Transverse colon (tissue), 4 donors: ENCODE measurements around the gene TOGARAM2. TPM values are rescaled to one million over a fixed set of nuclear protein-coding genes. Genes with fewer than 3 reads are reported as not detected.

Source experiments
- DNase-seq: peaks from one replicate; pipeline ENCODE4 v3.0.0-alpha.2; 2019
- H3K27ac ChIP-seq, 4 donors: fragments of 200-600 bp; sonication (generic); 2 replicates each; pipeline ENCODE4 v1.5.1; 2016 to 2018; ENCODE audit warnings: inconsistent platforms in 4 of 4
- H3K27me3 ChIP-seq: fragments of 200-600 bp; sonication (generic); 2 replicates; pipeline ENCODE4 v1.5.1; 2017; ENCODE audit warnings: inconsistent platforms
- H3K36me3 ChIP-seq, 4 donors: fragments of 200-600 bp; sonication (generic); 2 replicates each; pipeline ENCODE4 v1.5.1; 2017 to 2019; ENCODE audit warnings: inconsistent platforms in 4 of 4
- H3K4me1 ChIP-seq, 4 donors: fragments of 200-600 bp; sonication (generic); 2 replicates each; pipeline ENCODE4 v1.5.1; 2017 to 2020; ENCODE audit warnings: inconsistent platforms in 4 of 4
- H3K4me3 ChIP-seq, 4 donors: fragments of 200-600 bp; sonication (generic); 1 replicate in 1 of 4; 2 replicates in 3 of 4; pipeline versions ENCODE4 v1.5.1 to v1.6.1; 2017 to 2019; ENCODE audit warnings: inconsistent platforms in 4 of 4
- H3K9me3 ChIP-seq, 2 donors: fragments of 200-600 bp; sonication (generic); 2 replicates each; pipeline ENCODE4 v1.5.1; 2017 to 2019; ENCODE audit warnings: inconsistent platforms in 2 of 2
- EP300 ChIP-seq: sonication (generic); formaldehyde crosslinking; IDR thresholded peaks from one replicate; pipeline ENCODE4 v1.6.1; 2017; ENCODE audit warnings: antibody characterized with exemption, low read depth
- POLR2A ChIP-seq: fragments of 450-650 bp; IDR thresholded peaks from one replicate; pipeline ENCODE4 v1.6.1; 2016; ENCODE audit warnings: antibody characterized with exemption, mild to moderate bottlenecking, moderate library complexity
- POLR2AphosphoS5 ChIP-seq, 3 donors: sonication (generic); formaldehyde crosslinking; IDR thresholded peaks; one replicate each; pipeline ENCODE4 v1.6.1; 2016; ENCODE audit warnings: antibody characterized with exemption in 3 of 3
- WGBS, 2 donors: methylation state at CpG; one replicate each; pipeline ENCODE4 v1.1.5; 2018; ENCODE audit warnings: low coverage in 1 of 2; 5-methylcytosine and 5-hydroxymethylcytosine counted together
- in situ Hi-C, 4 donors: fragments of 200-750 bp; cut with MboI; loops; one replicate each; pipeline versions ENCODE4 v1.15.0 to v1.15.1; 2017; ENCODE audit warnings: low sequenced_read_pairs in 3 of 4, low pct_ligation_motif_present in 1 of 4, low pct_unique_long_range_greater_than_20kb in 1 of 4
- intact Hi-C: fragments of 100-400 bp; cut with DNase I; formaldehyde crosslinking; loops from one replicate; pipeline ENCODE4 v1.15.1; 2023; ENCODE audit warnings: low total_unique reads
- total RNA-seq, 4 donors: library from RNA; depleted of rRNA; stranded (reverse); fragments of >200 nt; gene quantifications; one replicate each; pipeline ENCODE4 v1.1.0, GENCODE V29; 2016
- TF ChIP-seq, protein P1 (sequence below), 5 experiments: fragments of 200-600 bp in 3 of 5; fragments of 450-650 bp in 2 of 5; sonication (generic) in 3 of 5; IDR thresholded peaks; 1 replicate in 2 of 5; 2 replicates in 3 of 5; pipeline ENCODE4 v1.5.1; 2016 to 2017; ENCODE audit warnings: antibody characterized with exemption in 5 of 5, inconsistent platforms in 3 of 5, mild to moderate bottlenecking in 2 of 5, moderate library complexity in 1 of 5

TOGARAM2 gene
- total RNA-seq, 4 donors from 2014 or later: 0.79 to 7.1 (median 3.1) TPM; not detected in 1

GRCh38 chr2:28970464-28971160, 10.5 kb upstream of the TOGARAM2 start:
- H3K27me3 ChIP-seq: no peaks in the 10 kb centered on the region
- no peaks in the 10 kb centered on the region for H3K9me3 ChIP-seq
- H3K36me3 ChIP-seq: no peaks in the 10 kb centered on the region
- H3K4me3 ChIP-seq: no peak overlapping the region
- intact Hi-C loops (no loop called here), in situ Hi-C loops (loop anchor here in 3 of 4 donors (25.0 kb wide), 1 partner anchor 867 kb away; no protein-coding TSS in a partner anchor)
- WGBS, 2 donors: 73% methylated on average over 6 of the region's 6 CpGs; no CpG with 5 or more reads in 1 of the 2 donors
- H3K27ac ChIP-seq: no peak overlapping the region
- TF ChIP-seq POLR2A (no peak), EP300 (no peak), POLR2AphosphoS5 (IDR thresholded peaks at IDR 0.05) (no peak)
- TF ChIP-seq, protein P1, sequence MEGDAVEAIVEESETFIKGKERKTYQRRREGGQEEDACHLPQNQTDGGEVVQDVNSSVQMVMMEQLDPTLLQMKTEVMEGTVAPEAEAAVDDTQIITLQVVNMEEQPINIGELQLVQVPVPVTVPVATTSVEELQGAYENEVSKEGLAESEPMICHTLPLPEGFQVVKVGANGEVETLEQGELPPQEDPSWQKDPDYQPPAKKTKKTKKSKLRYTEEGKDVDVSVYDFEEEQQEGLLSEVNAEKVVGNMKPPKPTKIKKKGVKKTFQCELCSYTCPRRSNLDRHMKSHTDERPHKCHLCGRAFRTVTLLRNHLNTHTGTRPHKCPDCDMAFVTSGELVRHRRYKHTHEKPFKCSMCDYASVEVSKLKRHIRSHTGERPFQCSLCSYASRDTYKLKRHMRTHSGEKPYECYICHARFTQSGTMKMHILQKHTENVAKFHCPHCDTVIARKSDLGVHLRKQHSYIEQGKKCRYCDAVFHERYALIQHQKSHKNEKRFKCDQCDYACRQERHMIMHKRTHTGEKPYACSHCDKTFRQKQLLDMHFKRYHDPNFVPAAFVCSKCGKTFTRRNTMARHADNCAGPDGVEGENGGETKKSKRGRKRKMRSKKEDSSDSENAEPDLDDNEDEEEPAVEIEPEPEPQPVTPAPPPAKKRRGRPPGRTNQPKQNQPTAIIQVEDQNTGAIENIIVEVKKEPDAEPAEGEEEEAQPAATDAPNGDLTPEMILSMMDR (IDR thresholded peaks at IDR 0.05): no peak
- no peaks in the 10 kb centered on the region for H3K4me1 ChIP-seq
- DNase-seq: no peak

- TF ChIP-seq EP300: no peak
- TF ChIP-seq, protein P1 (IDR thresholded peaks at IDR 0.05): no peak
- TF ChIP-seq POLR2A: no peak
- TF ChIP-seq POLR2AphosphoS5 (IDR thresholded peaks at IDR 0.05): no peak
- intact Hi-C loops: no loop called here
- 73% methylated on average over 6 of the region's 6 CpGs; no CpG with 5 or more reads in 1 of the 2 donors for WGBS, 2 donors
Measured at GRCh38 chr2:28972778-28973335, 8.2 kb upstream of the TOGARAM2 start.

DNA sequence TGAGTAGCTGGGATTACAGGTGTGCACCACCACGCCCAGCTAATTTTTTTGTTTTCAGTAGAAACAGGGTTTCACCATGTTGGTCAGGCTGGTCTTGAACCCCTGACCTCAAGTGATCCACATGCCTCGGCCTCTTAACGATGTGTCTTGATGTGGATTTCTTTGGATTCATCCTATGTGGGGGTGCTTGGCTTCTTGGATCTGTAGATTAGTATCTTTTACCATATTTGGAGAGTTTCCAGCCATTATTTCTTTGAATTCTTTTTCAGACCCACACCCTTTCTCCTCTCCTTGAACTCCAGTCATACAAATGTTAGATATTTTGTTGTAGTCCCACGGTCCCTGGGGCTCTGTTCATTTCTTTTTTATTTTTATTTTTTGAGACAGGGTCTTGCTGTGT, 6.8 kb upstream of the TOGARAM2 start:
- 83 to 90% methylated on average over 2 to 4 of the region's 4 CpGs for WGBS, 2 donors
- in situ Hi-C loops (loop anchor here in 3 of 4 donors (25.0 kb wide), 1 partner anchor 863 kb away; no protein-coding TSS in a partner anchor), intact Hi-C loops (no loop called here)
- no peak for DNase-seq
- no peaks in the 10 kb centered on the region for H3K9me3 ChIP-seq
- no peaks in the 10 kb centered on the region for H3K36me3 ChIP-seq
- no peaks in the 10 kb centered on the region for H3K27me3 ChIP-seq
- no peak overlapping the region for H3K4me3 ChIP-seq
- TF ChIP-seq, protein P1 (IDR thresholded peaks at IDR 0.05): no peak
- TF ChIP-seq POLR2AphosphoS5 (IDR thresholded peaks at IDR 0.05) (no peak), POLR2A (no peak), EP300 (no peak)
- no peak overlapping the region for H3K27ac ChIP-seq
- H3K4me1 ChIP-seq: no peaks in the 10 kb centered on the region

More at GRCh38 chr2:28972778-28973335, 8.2 kb upstream of the TOGARAM2 start:
- in situ Hi-C loops: loop anchor here in 3 of 4 donors (25.0 kb wide), 1 partner anchor 864 kb away; no protein-coding TSS in a partner anchor
- Histone ChIP-seq H3K4me1 (no peaks in the 10 kb centered on the region), H3K27ac (no peak overlapping the region), H3K4me3 (no peak overlapping the region), H3K27me3 (no peaks in the 10 kb centered on the region), H3K36me3 (no peaks in the 10 kb centered on the region), H3K9me3 (no peaks in the 10 kb centered on the region)
- no peak for DNase-seq

GRCh38 chr2:28975671-28976070, 5.4 kb upstream of the TOGARAM2 start:
- Histone ChIP-seq H3K9me3 (no peaks in the 10 kb centered on the region), H3K4me1 (no peaks in the 10 kb centered on the region), H3K27ac (no peak overlapping the region), H3K27me3 (no peaks in the 10 kb centered on the region), H3K4me3 (no peak overlapping the region), H3K36me3 (no peaks in the 10 kb centered on the region)
- intact Hi-C loops (no loop called here), in situ Hi-C loops (no loop called here)
- DNase-seq: no peak
- 75 to 95% methylated on average over 1 of the region's 1 CpG for WGBS, 2 donors
- no peak for TF ChIP-seq EP300
